HepG2 (cell line): ENCODE measurements around the gene NPAS2. TPM values are rescaled to one million over a fixed set of nuclear protein-coding genes. Genes with fewer than 3 reads are reported as not detected.

ENCODE experiments used
- CREB1 ChIP-seq, 2 experiments: fragments of 450-650 bp in 1 of 2; IDR thresholded peaks; 2 replicates each; pipeline ENCODE4 v1.6.1; 2016 to 2017; ENCODE audit warnings: control low read depth in 1 of 2, mild to moderate bottlenecking in 1 of 2, missing compliant biosample characterization in 1 of 2, missing genetic modification characterization in 1 of 2
- FOSL2 ChIP-seq: sonication (generic); formaldehyde crosslinking; IDR thresholded peaks from 2 replicates; pipeline ENCODE4 v1.4.0; 2020; ENCODE audit warnings: missing genetic modification reagents
- GABPA ChIP-seq, 2 experiments: IDR thresholded peaks; 2 replicates each; pipeline ENCODE4 v1.6.1; 2011 to 2016; ENCODE audit warnings: low read depth in 2 of 2, low read length in 1 of 2, missing biosample characterization in 1 of 2, missing genetic modification characterization in 1 of 2
- IRF2 ChIP-seq: IDR thresholded peaks from 2 replicates; pipeline ENCODE4 v1.6.1; 2018; ENCODE audit warnings: missing genetic modification reagents, missing compliant biosample characterization
- MATR3 ChIP-seq: sonication (generic); formaldehyde crosslinking; IDR thresholded peaks from 2 replicates; pipeline ENCODE4 v1.4.0; 2020; ENCODE audit warnings: missing genetic modification reagents
- MED13 ChIP-seq: sonication (generic); formaldehyde crosslinking; IDR thresholded peaks from 2 replicates; pipeline ENCODE4 v1.5.0; 2020; ENCODE audit warnings: missing genetic modification reagents
- MTA1 ChIP-seq: sonication (generic); formaldehyde crosslinking; IDR thresholded peaks from 2 replicates; pipeline ENCODE4 v1.4.0; 2020; ENCODE audit warnings: missing genetic modification reagents, mild to moderate bottlenecking, borderline replicate concordance
- NFKBIZ ChIP-seq: IDR thresholded peaks from 2 replicates; pipeline ENCODE4 v1.6.1; 2018; ENCODE audit warnings: missing genetic modification reagents, missing compliant biosample characterization
- ONECUT2 ChIP-seq: sonication (generic); formaldehyde crosslinking; IDR thresholded peaks from 2 replicates; pipeline ENCODE4 v1.4.0; 2020; ENCODE audit warnings: missing genetic modification reagents
- RNF219 ChIP-seq: sonication (generic); formaldehyde crosslinking; IDR thresholded peaks from 2 replicates; pipeline ENCODE4 v1.5.0; 2020; ENCODE audit warnings: mild to moderate bottlenecking, missing genetic modification reagents
- RORA ChIP-seq: sonication (generic); formaldehyde crosslinking; IDR thresholded peaks from 2 replicates; pipeline ENCODE4 v1.5.0; 2020; ENCODE audit warnings: mild to moderate bottlenecking, missing genetic modification reagents, moderate library complexity
- SALL1 ChIP-seq: sonication (generic); formaldehyde crosslinking; IDR thresholded peaks from 2 replicates; pipeline ENCODE4 v1.8.0; 2022; ENCODE audit warnings: mild to moderate bottlenecking, missing genetic modification reagents
- TAF15 ChIP-seq: fragments of 200-400 bp; formaldehyde crosslinking; IDR thresholded peaks from one replicate; pipeline ENCODE4 v1.6.1; 2018; ENCODE audit warnings: mild to moderate bottlenecking, low read depth, low read length; ENCODE audit not compliant: poor library complexity, severe bottlenecking
- THAP11 ChIP-seq: IDR thresholded peaks from 2 replicates; pipeline ENCODE4 v1.6.1; 2016; ENCODE audit warnings: missing biosample characterization, missing genetic modification reagents
- ZBTB20 ChIP-seq: sonication (generic); formaldehyde crosslinking; IDR thresholded peaks from 2 replicates; pipeline ENCODE4 v1.8.1; 2023; ENCODE audit warnings: missing genetic modification reagents, low read depth, mild to moderate bottlenecking, borderline replicate concordance
- ZBTB38 ChIP-seq: sonication (generic); formaldehyde crosslinking; IDR thresholded peaks from 2 replicates; pipeline ENCODE4 v1.5.1; 2020; ENCODE audit warnings: mild to moderate bottlenecking, missing genetic modification reagents
- ZBTB8A ChIP-seq: sonication (generic); formaldehyde crosslinking; IDR thresholded peaks from 2 replicates; pipeline ENCODE4 v1.4.0; 2020; ENCODE audit warnings: mild to moderate bottlenecking, low read depth, missing genetic modification reagents, borderline replicate concordance
- ZNF317 ChIP-seq: sonication (generic); formaldehyde crosslinking; IDR thresholded peaks from 2 replicates; pipeline ENCODE4 v1.5.0; 2020; ENCODE audit warnings: mild to moderate bottlenecking, missing genetic modification reagents
- ZNF724P ChIP-seq: sonication (generic); formaldehyde crosslinking; IDR thresholded peaks from 2 replicates; pipeline ENCODE4 v1.8.0; 2022; ENCODE audit warnings: missing genetic modification reagents, borderline replicate concordance
- polyA plus RNA-seq, 8 experiments: library from polyadenylated mRNA; depleted of rRNA in 3 of 8; stranded (reverse) in 7 of 8; unstranded in 1 of 8; fragments of >200 nt; fragmentation: Illumina TruSeq in 4 of 8; extraction: Trizol in 4 of 8; gene quantifications; 2 replicates each; pipeline versions ENCODE4 v1.2.1 to v1.2.3, GENCODE V29; 2011 to 2016; ENCODE audit warnings: low read depth in 4 of 8, missing spikeins in 1 of 8, mixed read lengths in 1 of 8; ENCODE audit not compliant: insufficient read depth in 1 of 8
- total RNA-seq, 5 experiments: library from RNA; depleted of rRNA; stranded (reverse); fragments of >200 nt; fragmentation: Illumina TruSeq; extraction: Trizol; gene quantifications; 2 replicates each; pipeline ENCODE4 v1.2.3, GENCODE V29; 2016; ENCODE audit warnings: low read depth in 1 of 5
- TF ChIP-seq, protein P1 (sequence below): sonication (generic); formaldehyde crosslinking; IDR thresholded peaks from one replicate; pipeline ENCODE4 v1.5.1; 2020; ENCODE audit warnings: mild to moderate bottlenecking, missing genetic modification reagents; ENCODE audit errors: not compliant biosample characterization

NPAS2 gene
- total and polyA plus RNA-seq, 2 of the 13 experiments (the other 11 are each of a cell fraction or from before 2014, with no cell fraction given): 14.8 to 37.5 TPM

DNA sequence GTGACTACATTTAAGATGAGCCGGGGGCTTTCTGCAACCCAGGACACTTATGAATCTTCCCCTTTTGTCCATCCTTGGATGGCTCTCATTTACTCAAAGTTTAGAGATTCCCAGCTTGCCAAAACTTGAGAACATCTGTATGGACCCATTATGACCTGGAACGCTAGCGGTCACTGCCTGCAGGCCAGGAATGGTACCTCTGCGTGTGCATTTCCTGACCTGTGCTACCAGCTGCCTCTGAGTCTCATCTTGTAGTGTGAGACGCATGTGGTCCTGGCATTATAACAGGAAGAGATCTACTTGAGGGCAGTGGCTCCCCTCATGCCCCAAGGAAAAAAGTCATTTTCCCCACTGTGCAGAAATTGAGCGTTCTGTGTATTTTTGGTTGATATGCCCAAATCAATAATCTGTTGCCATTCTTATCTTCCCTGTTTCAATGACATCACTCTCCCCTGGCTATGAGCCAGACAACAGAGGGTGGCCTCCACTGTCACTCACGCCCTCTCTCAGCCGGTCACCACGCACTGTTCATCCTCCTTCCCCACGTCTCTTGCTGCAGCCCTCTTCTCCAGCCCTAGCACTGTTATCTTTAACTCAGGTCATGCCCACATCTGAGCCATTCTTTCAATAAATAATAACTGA, 28.5 kb upstream of the NPAS2 start (continued):
- TF ChIP-seq MTA1 (CRISPR knock-in tag) (no peak), MED13 (CRISPR knock-in tag) (no peak), GABPA (IDR thresholded peaks at IDR 0.05; ENCODE audit: low read depth, low read length) (no peak), GABPA (CRISPR knock-in tag; IDR thresholded peaks at IDR 0.05; ENCODE audit: low read depth) (no peak), TAF15 (no peak), RORA (no peak), RNF219 (CRISPR knock-in tag) (no peak), FOSL2 (CRISPR knock-in tag) (peak; percentile 49), NFKBIZ (CRISPR knock-in tag) (no peak), ZBTB38 (CRISPR knock-in tag) (peak; percentile 36; the same call in 1 of the 2 replicates), CREB1 (IDR thresholded peaks at IDR 0.05) (peak; percentile 45; the same call in 1 of the 2 replicates), CREB1 (CRISPR knock-in tag; IDR thresholded peaks at IDR 0.05) (peak; percentile 21; the same call in 1 of the 2 replicates), SALL1 (CRISPR knock-in tag) (peak; percentile 40; the same call in 1 of the 2 replicates), THAP11 (no peak), ZNF724P (CRISPR knock-in tag) (no peak), IRF2 (CRISPR knock-in tag) (no peak), MATR3 (CRISPR knock-in tag) (no peak), ZBTB20 (CRISPR knock-in tag) (no peak), ZNF317 (peak; percentile 92), ZBTB8A (CRISPR knock-in tag) (no peak), ONECUT2 (CRISPR knock-in tag) (0 out of 2 replicates have a peak, but pooled peaks have one; percentile 18)
- TF ChIP-seq, protein P1, sequence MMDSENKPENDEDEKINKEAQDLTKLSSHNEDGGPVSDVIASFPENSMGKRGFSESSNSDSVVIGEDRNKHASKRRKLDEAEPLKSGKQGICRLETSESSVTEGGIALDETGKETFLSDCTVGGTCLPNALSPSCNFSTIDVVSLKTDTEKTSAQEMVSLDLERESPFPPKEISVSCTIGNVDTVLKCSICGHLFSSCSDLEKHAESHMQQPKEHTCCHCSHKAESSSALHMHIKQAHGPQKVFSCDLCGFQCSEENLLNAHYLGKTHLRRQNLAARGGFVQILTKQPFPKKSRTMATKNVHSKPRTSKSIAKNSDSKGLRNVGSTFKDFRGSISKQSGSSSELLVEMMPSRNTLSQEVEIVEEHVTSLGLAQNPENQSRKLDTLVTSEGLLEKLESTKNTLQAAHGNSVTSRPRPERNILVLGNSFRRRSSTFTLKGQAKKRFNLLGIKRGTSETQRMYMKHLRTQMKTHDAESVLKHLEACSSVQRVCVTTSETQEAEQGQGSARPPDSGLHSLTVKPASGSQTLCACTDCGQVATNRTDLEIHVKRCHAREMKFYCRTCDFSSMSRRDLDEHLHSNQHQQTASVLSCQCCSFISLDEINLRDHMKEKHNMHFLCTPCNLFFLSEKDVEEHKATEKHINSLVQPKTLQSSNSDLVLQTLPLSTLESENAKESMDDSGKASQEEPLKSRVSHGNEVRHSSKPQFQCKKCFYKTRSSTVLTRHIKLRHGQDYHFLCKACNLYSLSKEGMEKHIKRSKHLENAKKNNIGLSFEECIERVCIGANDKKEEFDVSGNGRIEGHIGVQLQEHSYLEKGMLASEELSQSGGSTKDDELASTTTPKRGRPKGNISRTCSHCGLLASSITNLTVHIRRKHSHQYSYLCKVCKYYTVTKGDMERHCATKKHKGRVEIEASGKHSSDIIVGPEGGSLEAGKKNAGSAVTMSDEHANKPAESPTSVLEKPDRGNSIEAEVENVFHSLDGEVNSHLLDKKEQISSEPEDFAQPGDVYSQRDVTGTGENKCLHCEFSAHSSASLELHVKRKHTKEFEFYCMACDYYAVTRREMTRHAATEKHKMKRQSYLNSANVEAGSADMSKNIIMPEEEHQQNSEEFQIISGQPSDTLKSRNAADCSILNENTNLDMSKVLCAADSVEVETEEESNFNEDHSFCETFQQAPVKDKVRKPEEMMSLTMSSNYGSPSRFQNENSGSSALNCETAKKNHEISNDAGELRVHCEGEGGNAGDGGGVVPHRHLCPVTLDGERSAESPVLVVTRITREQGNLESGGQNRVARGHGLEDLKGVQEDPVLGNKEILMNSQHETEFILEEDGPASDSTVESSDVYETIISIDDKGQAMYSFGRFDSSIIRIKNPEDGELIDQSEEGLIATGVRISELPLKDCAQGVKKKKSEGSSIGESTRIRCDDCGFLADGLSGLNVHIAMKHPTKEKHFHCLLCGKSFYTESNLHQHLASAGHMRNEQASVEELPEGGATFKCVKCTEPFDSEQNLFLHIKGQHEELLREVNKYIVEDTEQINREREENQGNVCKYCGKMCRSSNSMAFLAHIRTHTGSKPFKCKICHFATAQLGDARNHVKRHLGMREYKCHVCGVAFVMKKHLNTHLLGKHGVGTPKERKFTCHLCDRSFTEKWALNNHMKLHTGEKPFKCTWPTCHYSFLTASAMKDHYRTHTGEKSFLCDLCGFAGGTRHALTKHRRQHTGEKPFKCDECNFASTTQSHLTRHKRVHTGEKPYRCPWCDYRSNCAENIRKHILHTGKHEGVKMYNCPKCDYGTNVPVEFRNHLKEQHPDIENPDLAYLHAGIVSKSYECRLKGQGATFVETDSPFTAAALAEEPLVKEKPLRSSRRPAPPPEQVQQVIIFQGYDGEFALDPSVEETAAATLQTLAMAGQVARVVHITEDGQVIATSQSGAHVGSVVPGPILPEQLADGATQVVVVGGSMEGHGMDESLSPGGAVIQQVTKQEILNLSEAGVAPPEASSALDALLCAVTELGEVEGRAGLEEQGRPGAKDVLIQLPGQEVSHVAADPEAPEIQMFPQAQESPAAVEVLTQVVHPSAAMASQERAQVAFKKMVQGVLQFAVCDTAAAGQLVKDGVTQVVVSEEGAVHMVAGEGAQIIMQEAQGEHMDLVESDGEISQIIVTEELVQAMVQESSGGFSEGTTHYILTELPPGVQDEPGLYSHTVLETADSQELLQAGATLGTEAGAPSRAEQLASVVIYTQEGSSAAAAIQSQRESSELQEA (CRISPR knock-in tag): no peak
